Ovary (tissue), 9 donors: ENCODE measurements around the gene CERK. TPM values are rescaled to one million over a fixed set of nuclear protein-coding genes. Genes with fewer than 3 reads are reported as not detected.

Source experiments
- DNase-seq, 5 donors: peaks; one replicate each; pipeline ENCODE4 v3.0.0-alpha.2; 2019 to 2020
- H3K27ac ChIP-seq, 2 donors: fragments of 200-600 bp; one replicate each; pipeline versions ENCODE4 v1.5.1 to v1.8.0; 2019 to 2022
- H3K27me3 ChIP-seq: fragments of 200-600 bp; one replicate; pipeline ENCODE4 v1.8.0; 2022
- H3K36me3 ChIP-seq: fragments of 200-600 bp; sonication (generic); one replicate; pipeline ENCODE4 v1.5.1; 2019
- H3K4me1 ChIP-seq: one replicate; pipeline ENCODE4 v1.8.1; 2013; ENCODE audit warnings: mild to moderate bottlenecking, moderate library complexity; ENCODE audit not compliant: insufficient read depth
- H3K4me3 ChIP-seq: fragments of 200-600 bp; sonication (generic); one replicate; pipeline ENCODE4 v1.5.1; 2017
- H3K9me3 ChIP-seq, 2 donors: fragments of 200-600 bp in 1 of 2; sonication (generic) in 1 of 2; one replicate each; pipeline versions ENCODE4 v1.5.1 to v1.8.1; 2013 to 2019; ENCODE audit warnings: mild to moderate bottlenecking in 1 of 2, moderate library complexity in 1 of 2
- CTCF ChIP-seq, 3 donors: fragments of 450-650 bp in 2 of 3; fragments of 200-600 bp in 1 of 3; IDR thresholded peaks; one replicate each; pipeline versions ENCODE4 v1.5.1 to v1.8.0; 2016 to 2022; ENCODE audit warnings: antibody characterized with exemption in 3 of 3, mild to moderate bottlenecking in 1 of 3
- EP300 ChIP-seq: sonication (generic); formaldehyde crosslinking; IDR thresholded peaks from one replicate; pipeline ENCODE4 v1.6.1; 2017; ENCODE audit warnings: antibody characterized with exemption
- POLR2A ChIP-seq: fragments of 450-650 bp; IDR thresholded peaks from one replicate; pipeline ENCODE4 v1.6.1; 2017; ENCODE audit warnings: antibody characterized with exemption, mild to moderate bottlenecking, moderate library complexity
- WGBS, 3 donors: extraction: QIAGEN DNeasy Blood & Tissue Kit in 1 of 3; methylation state at CpG; one replicate each; pipeline versions ENCODE4 v1.1.5 to v1.1.7; 2013 to 2017; 5-methylcytosine and 5-hydroxymethylcytosine counted together
- intact Hi-C, 4 donors: fragments of 100-400 bp; cut with DNase I; formaldehyde crosslinking; loops; one replicate each; pipeline versions ENCODE4 v1.11.0 to v1.15.1; 2022 to 2023
- polyA plus RNA-seq, 2 donors: library from polyadenylated mRNA; stranded (reverse); fragments of 200-250 nt in 1 of 2; fragments of 350-450 nt in 1 of 2; fragmentation: Illumina TruSeq in 1 of 2; extraction: RNeasy Lipid Tissue Mini Kit (QIAGEN cat#74804) in 1 of 2; gene quantifications; one replicate each; pipeline ENCODE4 v1.2.3, GENCODE V29; 2013 to 2014
- total RNA-seq, 7 donors: library from RNA; depleted of rRNA in 2 of 7; stranded (reverse); fragments of >200 nt in 2 of 7; fragmentation: NEBNext Ultra II Directional in 3 of 7; extraction: Animal tissue kit (Norgen Biotek cat#: 25700) in 3 of 7; gene quantifications; one replicate each; pipeline versions ENCODE4 v1.1.0 to v1.2.4, GENCODE V29; 2016 to 2023
- donor health status: DM: no; HTN: no; CAD: no; lungs with moderate emphysema.
- donor health status: DM: no; HTN: no; CAD: no.
- donor health status: Bipolar disorder and iron deficiency.
- donor health status: DM: yes; HTN: yes; CAD: no.
- donor health status: DM: no; HTN: no; CAD: no.
- donor health status: DM: yes; HTN: yes; CAD: no.

The CERK gene
- total and polyA plus RNA-seq, 9 donors, result 27.1 to 71.1 (median 46.8) TPM

- no peaks in the 10 kb centered on the region for H3K36me3 ChIP-seq
- H3K4me1 ChIP-seq, result peaks cover 20% of the 10 kb centered on the region
- intact Hi-C loops, result no loop called here
- H3K4me3 ChIP-seq, result peak overlapping the region; percentile 69
- peak in 1 of 5 donors; percentile 47 for DNase-seq
- no peaks in the 10 kb centered on the region for H3K9me3 ChIP-seq
- H3K27me3 ChIP-seq, result no peaks in the 10 kb centered on the region
- peak overlapping the region; percentile 86 to 93 for H3K27ac ChIP-seq
- WGBS, 3 donors, result 12 to 14% (median 14%) methylated on average over 14 to 20 of the region's 20 CpGs
- no peak for TF ChIP-seq EP300
- no peak for TF ChIP-seq POLR2A
- TF ChIP-seq CTCF (IDR thresholded peaks at IDR 0.05), result no peak
These were observed 618 bp upstream of the CERK start for GRCh38 chr22:46738647-46739093.

GRCh38 chr22:46737105-46737975 is 712 bp downstream of the CERK start:
- peak overlapping the region; percentile 69 for H3K4me3 ChIP-seq
- H3K27ac ChIP-seq, result peak overlapping the region; percentile 93 to 96
- no peaks in the 10 kb centered on the region for H3K27me3 ChIP-seq
- TF ChIP-seq EP300, result no peak
- no peak for TF ChIP-seq CTCF (IDR thresholded peaks at IDR 0.05)
- TF ChIP-seq POLR2A, result no peak
- H3K9me3 ChIP-seq, result no peaks in the 10 kb centered on the region
- intact Hi-C loops, result no loop called here
- H3K4me1 ChIP-seq, result peaks cover 20% of the 10 kb centered on the region
- DNase-seq, result peak; percentile 49 to 71 (median 62)
- no peaks in the 10 kb centered on the region for H3K36me3 ChIP-seq
- 4 to 7% (median 6%) methylated on average over 38 to 53 of the region's 53 CpGs for WGBS, 3 donors

GRCh38 chr22:46736705-46737104 is 1.3 kb downstream of the CERK start:
- TF ChIP-seq POLR2A, result no peak
- no peak for TF ChIP-seq EP300
- TF ChIP-seq CTCF (IDR thresholded peaks at IDR 0.05), result no peak
- intact Hi-C loops, result no loop called here
- H3K4me3 ChIP-seq, result peak overlapping the region; percentile 69
- DNase-seq, result no peak
- no peaks in the 10 kb centered on the region for H3K36me3 ChIP-seq
- no peaks in the 10 kb centered on the region for H3K9me3 ChIP-seq
- no peaks in the 10 kb centered on the region for H3K27me3 ChIP-seq
- H3K27ac ChIP-seq, result peak overlapping the region in 1 of 2 donors; percentile 93
- H3K4me1 ChIP-seq, result peaks cover 20% of the 10 kb centered on the region
- WGBS, 3 donors, result 70 to 75% (median 73%) methylated on average over 8 of the region's 8 CpGs

GRCh38 chr22:46735747-46736608 is 2.1 kb downstream of the CERK start:
- H3K4me3 ChIP-seq, result no peak overlapping the region
- H3K9me3 ChIP-seq, result no peaks in the 10 kb centered on the region
- no peak for TF ChIP-seq EP300
- no peak for TF ChIP-seq POLR2A
- TF ChIP-seq CTCF (IDR thresholded peaks at IDR 0.05), result no peak
- H3K27ac ChIP-seq, result no peak overlapping the region
- H3K27me3 ChIP-seq, result no peaks in the 10 kb centered on the region
- intact Hi-C loops, result no loop called here
- peaks cover 27% of the 10 kb centered on the region for H3K4me1 ChIP-seq
- 66 to 71% (median 70%) methylated on average over 12 to 13 of the region's 13 CpGs for WGBS, 3 donors
- no peaks in the 10 kb centered on the region for H3K36me3 ChIP-seq
- DNase-seq, result no peak
